Measurements from ENCODE around the gene SNAPC5.
"Not testable (repeated sequence)": the region's sequence is repeated elsewhere in the genome, so short reads cannot be mapped to it uniquely, and the experiment has no call there.

Gene SNAPC5

GRCh38 chr15:66461294-66461693, 36.3 kb downstream of the SNAPC5 start:
- in situ Hi-C loops (cut with HindIII; ENCODE audit: low sequenced_read_pairs) = not testable (repeated sequence)

- in situ Hi-C loops (cut with HindIII; ENCODE audit: low sequenced_read_pairs) = no loop called here
These were observed 37.5 kb downstream of the SNAPC5 start for GRCh38 chr15:66459818-66460615.

GRCh38 chr15:66456211-66456610, 41.4 kb downstream of the SNAPC5 start:
- in situ Hi-C loops (cut with HindIII; ENCODE audit: low sequenced_read_pairs) = no loop called here

GRCh38 chr15:66454143-66454542, 43.4 kb downstream of the SNAPC5 start:
- in situ Hi-C loops (cut with HindIII; ENCODE audit: low sequenced_read_pairs) = no loop called here

- in situ Hi-C loops (cut with HindIII; ENCODE audit: low sequenced_read_pairs) = no loop called here
These were observed 44.5 kb downstream of the SNAPC5 start for GRCh38 chr15:66452971-66453580.

GRCh38 chr15:66452420-66452819, 45.1 kb downstream of the SNAPC5 start:
- in situ Hi-C loops (cut with HindIII; ENCODE audit: low sequenced_read_pairs) = no loop called here

Measured in endothelial cell of hepatic sinusoid (primary cell).